Esophagus squamous epithelium (tissue), 4 donors: ENCODE data around the gene TNKS2.

Experiments
- POLR2A ChIP-seq, 4 donors: fragments of 450-650 bp; IDR thresholded peaks; one replicate each; pipeline ENCODE4 v1.6.1; 2017; ENCODE audit warnings: antibody characterized with exemption in 4 of 4, mild to moderate bottlenecking in 4 of 4, moderate library complexity in 3 of 4
- TF ChIP-seq, protein P1 (sequence below), 6 experiments: fragments of 450-650 bp in 4 of 6; fragments of 200-600 bp in 2 of 6; sonication (generic) in 2 of 6; IDR thresholded peaks; one replicate each; pipeline ENCODE4 v1.5.1; 2016 to 2019; ENCODE audit warnings: antibody characterized with exemption in 6 of 6, mild to moderate bottlenecking in 4 of 6, moderate library complexity in 4 of 6

DNA sequence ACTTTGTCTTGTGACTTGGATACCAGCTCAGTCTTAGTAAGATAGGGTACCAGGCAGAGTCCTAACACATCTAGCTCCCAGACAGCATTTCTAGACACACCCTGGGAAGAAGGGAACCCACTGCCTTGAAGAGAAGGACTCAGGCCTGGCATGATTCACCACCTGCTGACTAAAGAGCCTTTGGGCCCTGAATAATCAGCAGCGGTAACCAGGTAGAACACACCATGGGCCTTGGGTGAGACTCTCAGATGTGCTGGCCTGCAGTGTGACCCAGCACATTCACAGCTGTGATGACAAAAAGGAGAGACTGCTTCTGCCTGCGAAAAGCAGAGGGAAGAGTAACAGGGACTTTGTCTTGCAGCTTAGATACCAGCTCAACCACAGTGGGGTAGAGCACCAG is 10.4 kb upstream of the TNKS2 start:
- no peak for TF ChIP-seq POLR2A (IDR thresholded peaks at IDR 0.05)
- TF ChIP-seq, protein P1, sequence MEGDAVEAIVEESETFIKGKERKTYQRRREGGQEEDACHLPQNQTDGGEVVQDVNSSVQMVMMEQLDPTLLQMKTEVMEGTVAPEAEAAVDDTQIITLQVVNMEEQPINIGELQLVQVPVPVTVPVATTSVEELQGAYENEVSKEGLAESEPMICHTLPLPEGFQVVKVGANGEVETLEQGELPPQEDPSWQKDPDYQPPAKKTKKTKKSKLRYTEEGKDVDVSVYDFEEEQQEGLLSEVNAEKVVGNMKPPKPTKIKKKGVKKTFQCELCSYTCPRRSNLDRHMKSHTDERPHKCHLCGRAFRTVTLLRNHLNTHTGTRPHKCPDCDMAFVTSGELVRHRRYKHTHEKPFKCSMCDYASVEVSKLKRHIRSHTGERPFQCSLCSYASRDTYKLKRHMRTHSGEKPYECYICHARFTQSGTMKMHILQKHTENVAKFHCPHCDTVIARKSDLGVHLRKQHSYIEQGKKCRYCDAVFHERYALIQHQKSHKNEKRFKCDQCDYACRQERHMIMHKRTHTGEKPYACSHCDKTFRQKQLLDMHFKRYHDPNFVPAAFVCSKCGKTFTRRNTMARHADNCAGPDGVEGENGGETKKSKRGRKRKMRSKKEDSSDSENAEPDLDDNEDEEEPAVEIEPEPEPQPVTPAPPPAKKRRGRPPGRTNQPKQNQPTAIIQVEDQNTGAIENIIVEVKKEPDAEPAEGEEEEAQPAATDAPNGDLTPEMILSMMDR (IDR thresholded peaks at IDR 0.05) = no peak
